Upper lobe of left lung (tissue), 6 donors: ENCODE results near the gene ZNF367. TPM values are rescaled to one million over a fixed set of nuclear protein-coding genes. Genes with fewer than 3 reads are reported as not detected.

Experiments used
- ATAC-seq, 2 donors: fragments of 200-7000 bp; cut with Tn5 transposase; one replicate each; pipeline ENCODE4 v1.9.1; 2022; ENCODE audit warnings: mild to moderate bottlenecking in 2 of 2, moderate library complexity in 2 of 2; ENCODE audit not compliant: low FRiP score in 2 of 2
- DNase-seq, 2 donors: peaks; one replicate each; pipeline ENCODE4 v3.0.0-alpha.2; 2019 to 2020
- H3K27ac ChIP-seq, 4 donors: fragments of 200-600 bp; sonication (generic); one replicate each; pipeline ENCODE4 v1.5.1; 2016 to 2019
- H3K27me3 ChIP-seq, 4 donors: fragments of 200-600 bp; sonication (generic); one replicate each; pipeline ENCODE4 v1.5.1; 2017 to 2019
- H3K36me3 ChIP-seq, 4 donors: fragments of 200-600 bp; sonication (generic); one replicate each; pipeline ENCODE4 v1.5.1; 2016 to 2019
- H3K4me1 ChIP-seq, 4 donors: fragments of 200-600 bp; sonication (generic); one replicate each; pipeline ENCODE4 v1.5.1; 2018 to 2019
- H3K4me3 ChIP-seq, 4 donors: fragments of 200-600 bp; sonication (generic); one replicate each; pipeline ENCODE4 v1.5.1; 2017 to 2019; ENCODE audit warnings: mild to moderate bottlenecking in 2 of 4, moderate library complexity in 1 of 4
- H3K9me3 ChIP-seq, 4 donors: fragments of 200-600 bp; sonication (generic); one replicate each; pipeline ENCODE4 v1.5.1; 2018 to 2019
- CTCF ChIP-seq, 6 experiments: fragments of 450-650 bp in 4 of 6; fragments of 200-600 bp in 2 of 6; sonication (generic) in 2 of 6; IDR thresholded peaks; one replicate each; pipeline ENCODE4 v1.5.1; 2016 to 2019; ENCODE audit warnings: antibody characterized with exemption in 6 of 6
- EP300 ChIP-seq, 4 donors: sonication (generic); formaldehyde crosslinking; IDR thresholded peaks; one replicate each; pipeline ENCODE4 v1.5.1; 2017; ENCODE audit warnings: antibody characterized with exemption in 4 of 4, control low read depth in 2 of 4
- POLR2A ChIP-seq, 4 donors: fragments of 450-650 bp; IDR thresholded peaks; one replicate each; pipeline ENCODE4 v1.5.1; 2016 to 2017; ENCODE audit warnings: antibody characterized with exemption in 4 of 4, mild to moderate bottlenecking in 2 of 4
- POLR2AphosphoS5 ChIP-seq, 2 donors: sonication (generic); formaldehyde crosslinking; IDR thresholded peaks; one replicate each; pipeline ENCODE4 v1.5.1; 2017; ENCODE audit warnings: antibody characterized with exemption in 2 of 2
- WGBS, 2 donors: methylation state at CpG; one replicate each; pipeline ENCODE4 v1.1.5; 2017 to 2018; 5-methylcytosine and 5-hydroxymethylcytosine counted together
- total RNA-seq, 6 donors: library from RNA; depleted of rRNA in 4 of 6; stranded (reverse); fragments of >200 nt in 4 of 6; gene quantifications; one replicate each; pipeline versions ENCODE4 v1.1.0 to v1.2.1, GENCODE V29; 2016 to 2021
- donor health status: DM: no; HTN: no; CAD: no; lungs with moderate emphysema.
- donor health status: DM: no; HTN: yes; CAD: no; lungs with severe emphysema.

ZNF367 gene
- total RNA-seq, 6 donors from 2014 or later, result 0.59 to 2.6 (median 1.4) TPM

DNA sequence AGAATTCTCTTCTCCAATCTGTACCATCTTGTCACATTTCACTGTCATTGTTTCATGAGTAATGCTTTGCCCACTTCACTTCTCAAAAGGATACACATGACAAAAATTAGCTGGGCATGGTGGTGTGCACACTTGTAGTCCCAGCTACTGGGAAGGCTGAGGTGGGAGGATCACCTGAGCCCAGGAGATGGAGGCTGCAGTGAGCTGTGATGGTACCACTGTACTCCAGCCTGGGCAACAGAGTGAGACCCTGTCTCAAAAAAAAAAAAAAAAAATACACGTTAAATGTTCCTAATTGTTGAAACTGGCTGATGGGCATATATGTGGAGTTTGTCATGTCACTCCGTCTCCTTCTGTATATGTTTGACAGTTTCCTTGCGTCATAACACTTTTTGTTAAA lies 79.9 kb downstream of the ZNF367 start:
- Histone ChIP-seq H3K4me1 (no peaks in the 10 kb centered on the region), H3K9me3 (no peaks in the 10 kb centered on the region), H3K4me3 (no peak overlapping the region), H3K27ac (no peak overlapping the region), H3K27me3 (no peaks in the 10 kb centered on the region), H3K36me3 (peaks cover 0 to 11% (median 3%) of the 10 kb centered on the region in 4 donors)
- no peak for ATAC-seq
- no peak for DNase-seq
- WGBS, 2 donors, result 92 to 95% methylated on average over 3 of the region's 3 CpGs
- TF ChIP-seq CTCF (IDR thresholded peaks at IDR 0.05) (no peak), POLR2A (IDR thresholded peaks at IDR 0.05) (no peak), POLR2AphosphoS5 (IDR thresholded peaks at IDR 0.05) (no peak), EP300 (IDR thresholded peaks at IDR 0.05) (no peak)

Other genes starting within 250 kb of the ZNF367 start
- gene HSD17B3, start 116.2 kb downstream of the ZNF367 start, total RNA-seq, result 1 to 10 TPM in 3 of 6 donors, not detected in 3; 1.0 to 7.3 (median 1.0) TPM
- gene SLC35D2, start 34.7 kb downstream of the ZNF367 start, total RNA-seq, result 10 to 100 TPM; 24.5 to 36.7 (median 29.0) TPM
- 10 to 100 TPM in 2 of 6 donors, 1 to 10 TPM in 4; 3.1 to 14.6 (median 9.7) TPM for gene HABP4, start 31.8 kb upstream of the ZNF367 start, total RNA-seq
- gene CDC14B, start 201.5 kb upstream of the ZNF367 start, total RNA-seq, result 10 to 100 TPM in 4 of 6 donors, 1 to 10 TPM in 2; 6.0 to 28.5 (median 12.7) TPM
- gene PRXL2C, start 236.9 kb upstream of the ZNF367 start, total RNA-seq, result 10 to 100 TPM in 4 of 6 donors, 1 to 10 TPM in 2; 3.8 to 32.7 (median 23.9) TPM